Lung (tissue), 12 donors: ENCODE results near the gene RBM42. TPM values are rescaled to one million over a fixed set of nuclear protein-coding genes. Genes with fewer than 3 reads are reported as not detected.
"Not testable (repeated sequence)": the region's sequence is repeated elsewhere in the genome, so short reads cannot be mapped to it uniquely, and the experiment has no call there.

ENCODE experiments used
- ATAC-seq: fragments of 200-7000 bp; cut with Tn5 transposase; one replicate; pipeline ENCODE4 v1.9.1; 2020; ENCODE audit warnings: moderate number of reproducible peaks; ENCODE audit not compliant: insufficient read depth, low FRiP score
- DNase-seq, 3 donors: peaks; one replicate each; pipeline ENCODE4 v3.0.0-alpha.2; 2013 to 2017
- H3K27ac ChIP-seq, 2 donors: one replicate each; pipeline ENCODE4 v1.5.1; 2013; ENCODE audit warnings: mild to moderate bottlenecking in 2 of 2, moderate library complexity in 2 of 2, control low read depth in 1 of 2, inconsistent platforms in 1 of 2, low read depth in 1 of 2, low read length in 1 of 2
- H3K27me3 ChIP-seq, 3 donors: one replicate each; pipeline ENCODE4 v1.5.1; 2013; ENCODE audit warnings: low read length in 2 of 3; ENCODE audit not compliant: control insufficient read depth in 3 of 3, insufficient read depth in 3 of 3
- H3K36me3 ChIP-seq, 4 donors: one replicate each; pipeline ENCODE4 v1.5.1; 2013; ENCODE audit warnings: low read length in 4 of 4, mild to moderate bottlenecking in 1 of 4, moderate library complexity in 1 of 4; ENCODE audit not compliant: control insufficient read depth in 4 of 4, insufficient read depth in 4 of 4
- H3K4me1 ChIP-seq, 5 donors: one replicate each; pipeline ENCODE4 v1.5.1; 2013; ENCODE audit warnings: low read length in 5 of 5, mild to moderate bottlenecking in 2 of 5, moderate library complexity in 1 of 5; ENCODE audit not compliant: control insufficient read depth in 5 of 5, insufficient read depth in 5 of 5
- H3K4me3 ChIP-seq: one replicate; pipeline ENCODE4 v1.5.1; 2013; ENCODE audit warnings: mild to moderate bottlenecking, control low read depth, moderate library complexity
- H3K9ac ChIP-seq, 2 donors: one replicate each; pipeline ENCODE4 v1.5.1; 2013; ENCODE audit warnings: low read length in 2 of 2, control low read depth in 1 of 2; ENCODE audit not compliant: insufficient read depth in 1 of 2
- H3K9me3 ChIP-seq, 4 donors: one replicate each; pipeline ENCODE4 v1.5.1; 2013; ENCODE audit warnings: low read length in 3 of 4, mild to moderate bottlenecking in 1 of 4, moderate library complexity in 1 of 4; ENCODE audit not compliant: control insufficient read depth in 4 of 4, insufficient read depth in 3 of 4
- WGBS, 2 donors: extraction: QIAGEN DNeasy Blood & Tissue Kit; methylation state at CpG; one replicate each; pipeline ENCODE4 v1.1.7; 2013; 5-methylcytosine and 5-hydroxymethylcytosine counted together
- polyA plus RNA-seq, 2 donors: library from polyadenylated mRNA; stranded (reverse); fragments of 200-250 nt; gene quantifications; one replicate each; pipeline ENCODE4 v1.2.1, GENCODE V29; 2013
- total RNA-seq, 2 donors: library from RNA; depleted of rRNA in 1 of 2; stranded (reverse); fragments of >200 nt in 1 of 2; gene quantifications; one replicate each; pipeline ENCODE4 v1.2.1, GENCODE V29; 2014 to 2021
- TF ChIP-seq, protein P1 (sequence below): IDR thresholded peaks from 2 replicates; pipeline ENCODE4 v1.5.1; 2012; ENCODE audit warnings: mild to moderate bottlenecking; ENCODE audit errors: control extremely low read depth, extremely low read depth
- donor health status: control.
- donor health status: control.
- donor health status: Bipolar disorder and iron deficiency.
- donor health status: healthy.
- donor health status: DM: yes; HTN: yes; CAD: no.

RBM42 gene
- total and polyA plus RNA-seq, 4 donors: 28.4 to 84.0 (median 73.0) TPM

DNA sequence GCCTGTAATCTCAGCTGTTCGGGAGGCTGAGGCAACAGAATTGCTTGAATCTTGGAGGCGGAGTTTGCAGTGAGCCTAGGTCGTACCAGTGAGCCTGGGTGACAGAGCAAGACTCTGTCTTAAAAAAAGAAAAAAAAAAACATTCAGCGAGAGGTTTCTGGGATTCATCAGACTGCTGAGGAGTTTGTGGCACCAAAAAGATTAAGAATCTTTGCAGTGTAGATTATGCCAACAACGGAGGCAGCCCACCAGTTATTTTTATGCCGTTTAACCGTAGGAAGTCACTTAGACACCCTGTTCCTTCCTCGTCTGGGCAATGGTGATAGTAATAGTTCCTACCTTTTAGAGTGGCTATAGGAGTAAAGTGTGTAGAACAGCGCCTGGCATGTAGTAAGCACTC lies 21.7 kb downstream of the RBM42 start:
- H3K36me3 ChIP-seq: peaks cover 9 to 20% (median 11%) of the 10 kb centered on the region in 4 donors

DNA sequence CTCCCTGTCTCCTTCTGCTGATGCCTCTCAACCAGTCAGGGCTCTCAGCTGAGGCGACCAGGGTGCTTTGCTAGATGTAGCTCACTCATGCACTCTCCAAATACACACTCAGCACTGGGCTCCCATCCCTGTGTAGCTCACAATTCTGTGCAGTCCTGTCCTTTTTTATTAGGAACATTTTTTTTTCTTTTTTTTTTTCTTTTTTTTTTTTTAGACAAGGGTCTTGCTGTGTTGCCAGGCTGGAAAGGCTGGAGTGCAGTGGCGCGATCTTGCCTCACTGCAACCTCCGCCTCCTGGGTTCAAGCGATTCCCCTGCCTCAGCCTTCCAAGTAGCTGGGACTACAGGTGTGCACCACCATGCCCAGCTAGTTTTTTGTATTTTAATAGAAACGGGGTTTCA lies 26.0 kb downstream of the RBM42 start:
- H3K9ac ChIP-seq, H3K9me3 ChIP-seq, H3K27ac ChIP-seq, H3K27me3 ChIP-seq, DNase-seq, ATAC-seq, H3K4me3 ChIP-seq, H3K4me1 ChIP-seq: not testable (repeated sequence)
- peaks cover 18 to 44% (median 26%) of the 10 kb centered on the region in 4 donors for H3K36me3 ChIP-seq
- 96 to 97% methylated on average over 6 of the region's 6 CpGs for WGBS, 2 donors

More for the DNA sequence above, 21.7 kb downstream of the RBM42 start:
- Histone ChIP-seq H3K9ac (no peak overlapping the region), H3K27ac (no peak overlapping the region), H3K9me3 (no peaks in the 10 kb centered on the region), H3K4me3 (no peak overlapping the region), H3K4me1 (peaks cover 3 to 7% (median 6%) of the 10 kb centered on the region in 5 donors), H3K27me3 (no peaks in the 10 kb centered on the region)
- TF ChIP-seq, protein P1, sequence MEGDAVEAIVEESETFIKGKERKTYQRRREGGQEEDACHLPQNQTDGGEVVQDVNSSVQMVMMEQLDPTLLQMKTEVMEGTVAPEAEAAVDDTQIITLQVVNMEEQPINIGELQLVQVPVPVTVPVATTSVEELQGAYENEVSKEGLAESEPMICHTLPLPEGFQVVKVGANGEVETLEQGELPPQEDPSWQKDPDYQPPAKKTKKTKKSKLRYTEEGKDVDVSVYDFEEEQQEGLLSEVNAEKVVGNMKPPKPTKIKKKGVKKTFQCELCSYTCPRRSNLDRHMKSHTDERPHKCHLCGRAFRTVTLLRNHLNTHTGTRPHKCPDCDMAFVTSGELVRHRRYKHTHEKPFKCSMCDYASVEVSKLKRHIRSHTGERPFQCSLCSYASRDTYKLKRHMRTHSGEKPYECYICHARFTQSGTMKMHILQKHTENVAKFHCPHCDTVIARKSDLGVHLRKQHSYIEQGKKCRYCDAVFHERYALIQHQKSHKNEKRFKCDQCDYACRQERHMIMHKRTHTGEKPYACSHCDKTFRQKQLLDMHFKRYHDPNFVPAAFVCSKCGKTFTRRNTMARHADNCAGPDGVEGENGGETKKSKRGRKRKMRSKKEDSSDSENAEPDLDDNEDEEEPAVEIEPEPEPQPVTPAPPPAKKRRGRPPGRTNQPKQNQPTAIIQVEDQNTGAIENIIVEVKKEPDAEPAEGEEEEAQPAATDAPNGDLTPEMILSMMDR: no peak
- WGBS, 2 donors: 39 to 72% methylated on average over 9 of the region's 9 CpGs
- DNase-seq (no peak), ATAC-seq (no peak)

DNA sequence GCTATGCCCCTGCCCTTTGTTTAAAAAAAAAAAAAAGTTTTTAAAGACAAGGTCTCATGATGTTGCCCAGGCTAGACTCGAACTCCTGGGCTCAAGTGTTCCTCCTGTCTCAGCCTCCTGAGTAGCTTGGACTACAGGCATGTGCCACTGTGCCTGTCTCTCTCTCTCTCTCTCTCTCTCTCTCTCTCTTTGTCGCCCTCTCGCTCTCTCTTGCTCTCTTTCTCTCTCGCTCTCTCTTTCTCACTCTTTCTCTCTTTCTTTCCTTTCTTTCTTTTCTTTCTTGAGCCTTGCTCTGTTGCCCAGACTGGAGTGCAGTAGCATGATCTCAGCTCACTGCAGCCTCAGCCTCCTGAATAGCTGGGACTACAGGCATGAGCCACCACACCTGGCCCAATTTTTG lies 26.8 kb downstream of the RBM42 start:
- Histone ChIP-seq H3K27me3 (no peaks in the 10 kb centered on the region), H3K4me3 (no peak overlapping the region), H3K27ac (no peak overlapping the region), H3K9ac (no peak overlapping the region), H3K36me3 (peaks cover 18 to 46% (median 28%) of the 10 kb centered on the region in 4 donors), H3K9me3 (no peaks in the 10 kb centered on the region), H3K4me1 (no peaks in the 10 kb centered on the region)
- DNase-seq (no peak), ATAC-seq (no peak)
- TF ChIP-seq, protein P1: no peak
- WGBS, 2 donors: 98 to 99% methylated on average over 4 of the region's 4 CpGs

DNA sequence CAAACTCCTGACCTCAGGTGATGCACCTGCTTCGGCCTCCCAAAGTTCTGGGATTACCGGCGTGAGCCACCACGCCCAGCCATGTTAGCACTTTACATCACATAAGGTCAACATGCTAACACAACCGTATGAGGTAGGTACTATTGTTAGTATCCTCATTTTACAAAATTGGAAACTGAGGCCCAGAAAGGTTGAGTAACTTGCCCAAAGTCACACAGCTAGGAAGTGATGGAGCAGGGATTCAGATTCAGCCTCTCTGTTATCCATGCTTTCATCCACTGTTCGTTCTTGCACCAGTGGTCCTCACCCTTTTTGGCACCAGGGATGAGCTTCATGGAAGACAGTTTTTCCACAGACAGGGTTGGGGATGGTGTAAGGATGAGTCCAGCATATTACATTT lies 27.9 kb downstream of the RBM42 start:
- Histone ChIP-seq H3K27ac (no peak overlapping the region), H3K4me1 (no peaks in the 10 kb centered on the region), H3K9me3 (no peaks in the 10 kb centered on the region), H3K9ac (no peak overlapping the region), H3K36me3 (peaks cover 19 to 41% (median 27%) of the 10 kb centered on the region in 4 donors), H3K4me3 (no peak overlapping the region), H3K27me3 (no peaks in the 10 kb centered on the region)
- no peak for ATAC-seq
- 97% methylated on average over 6 of the region's 6 CpGs for WGBS, 2 donors
- DNase-seq: no peak
- TF ChIP-seq, protein P1: no peak
